ENCODE results near the gene CDK3.
A peak's percentile ranks its signal among the peaks of the same experiment; 100 is the strongest.
"Not testable (repeated sequence)": the region's sequence is repeated elsewhere in the genome, so short reads cannot be mapped to it uniquely, and the experiment has no call there.

CDK3 gene

GRCh38 chr17:75970011-75970523, 30.6 kb upstream of the CDK3 start:
- no peak for TF ChIP-seq CTCF (conservative IDR thresholded peaks at IDR 0.05; ENCODE audit: control insufficient read depth, insufficient read depth, low read depth, low read length)
- peak; percentile 81 for DNase-seq (ENCODE audit: low read depth)

GRCh38 chr17:75970626-75971025, 30.0 kb upstream of the CDK3 start:
- DNase-seq (ENCODE audit: low read depth), result no peak
- no peak for TF ChIP-seq CTCF (conservative IDR thresholded peaks at IDR 0.05; ENCODE audit: control insufficient read depth, insufficient read depth, low read depth, low read length)
- no peak overlapping the region for H3K4me3 ChIP-seq (ENCODE audit: control insufficient read depth, low read depth, low read length)

More at GRCh38 chr17:75970011-75970523, 30.6 kb upstream of the CDK3 start:
- no peak overlapping the region for H3K4me3 ChIP-seq (ENCODE audit: control insufficient read depth, low read depth, low read length)

- DNase-seq (ENCODE audit: low read depth); H3K4me3 ChIP-seq (ENCODE audit: control insufficient read depth, low read depth, low read length): not testable (repeated sequence)
These were observed 25.5 kb upstream of the CDK3 start for GRCh38 chr17:75975187-75975586.

GRCh38 chr17:75975757-75976174, 24.9 kb upstream of the CDK3 start:
- no peak for TF ChIP-seq CTCF (conservative IDR thresholded peaks at IDR 0.05; ENCODE audit: control insufficient read depth, insufficient read depth, low read depth, low read length)
- peak overlapping the region; percentile 24 for H3K4me3 ChIP-seq (ENCODE audit: control insufficient read depth, low read depth, low read length)
- DNase-seq (ENCODE audit: low read depth), result no peak

GRCh38 chr17:75976175-75976848, 24.3 kb upstream of the CDK3 start:
- no peak for TF ChIP-seq CTCF (conservative IDR thresholded peaks at IDR 0.05; ENCODE audit: control insufficient read depth, insufficient read depth, low read depth, low read length)
- H3K4me3 ChIP-seq (ENCODE audit: control insufficient read depth, low read depth, low read length), result peak overlapping the region; percentile 24
- peak; percentile 73 for DNase-seq (ENCODE audit: low read depth)

GRCh38 chr17:75978938-75979704, 21.5 kb upstream of the CDK3 start, which contains the start of the genes ACOX1 and TEN1:
TSS of gene ACOX1 (minus strand) at chr17:75979166. CDS start at chr17:75979073, 93 bp downstream.
TSS of gene TEN1 (plus strand) at chr17:75979240. CDS start at chr17:75986193, 6,953 bp downstream.
- peak; percentile 1 for TF ChIP-seq CTCF (conservative IDR thresholded peaks at IDR 0.05; ENCODE audit: control insufficient read depth, insufficient read depth, low read depth, low read length)
- peak within 1 kb of the TSS; percentile 88 for H3K4me3 ChIP-seq (ENCODE audit: control insufficient read depth, low read depth, low read length)
- peak; percentile 94 for DNase-seq (ENCODE audit: low read depth)

GRCh38 chr17:75979705-75980187, 20.9 kb upstream of the CDK3 start:
- H3K4me3 ChIP-seq (ENCODE audit: control insufficient read depth, low read depth, low read length), result peak overlapping the region; percentile 88
- no peak for TF ChIP-seq CTCF (conservative IDR thresholded peaks at IDR 0.05; ENCODE audit: control insufficient read depth, insufficient read depth, low read depth, low read length)
- DNase-seq (ENCODE audit: low read depth), result peak; percentile 87

Data from fibroblast of mammary gland (primary cell).